AG04450 (cell line): Measurements from ENCODE around the gene TRPV2. TPM values are rescaled to one million over a fixed set of nuclear protein-coding genes. Genes with fewer than 3 reads are reported as not detected.
"Not testable (repeated sequence)": the region's sequence is repeated elsewhere in the genome, so short reads cannot be mapped to it uniquely, and the experiment has no call there.

ENCODE experiments used
- CTCF ChIA-PET: fragments of 300-600, 350-600 bp; formaldehyde crosslinking; extraction: SDS; loops from one replicate; lab custom pipeline; 2022; ENCODE audit warnings: antibody characterized with exemption, inconsistent platforms; lab: Charles Lee
- POLR2A ChIA-PET: fragments of 350-600 bp; formaldehyde crosslinking; extraction: SDS; loops from one replicate; lab custom pipeline; 2021; ENCODE audit warnings: antibody characterized with exemption, inconsistent platforms; lab: Yijun Ruan, JAX
- DNase-seq: peaks from one replicate; pipeline ENCODE4 v3.0.0-alpha.2; 2011; ENCODE audit warnings: low read depth, low spot score
- H3K27ac ChIP-seq: one replicate; pipeline ENCODE4 v1.5.1; 2012; ENCODE audit warnings: low read depth, low read length, control low read depth
- H3K27me3 ChIP-seq: one replicate; pipeline ENCODE4 v1.6.0; 2012; ENCODE audit warnings: low read length; ENCODE audit not compliant: control insufficient read depth, insufficient read depth
- H3K4me3 ChIP-seq: 2 replicates; pipeline ENCODE4 v1.5.1; 2011; ENCODE audit warnings: mild to moderate bottlenecking, low read depth, low read length, control low read depth
- H3K9me3 ChIP-seq: 2 replicates; pipeline ENCODE4 v1.5.1; 2012; ENCODE audit warnings: low read length; ENCODE audit not compliant: control insufficient read depth, insufficient read depth
- polyA plus RNA-seq: library from polyadenylated mRNA; depleted of rRNA; stranded (reverse); fragments of >200 nt; gene quantifications from 2 replicates; pipeline ENCODE4 v1.2.3, GENCODE V29; 2011
- TF ChIP-seq, protein P1 (sequence below): IDR thresholded peaks from 2 replicates; pipeline ENCODE4 v1.5.1; 2011; ENCODE audit warnings: low read depth, low read length, control low read depth, inconsistent platforms

TRPV2 gene
- polyA plus RNA-seq, 1 experiment: 30.8 TPM

DNA sequence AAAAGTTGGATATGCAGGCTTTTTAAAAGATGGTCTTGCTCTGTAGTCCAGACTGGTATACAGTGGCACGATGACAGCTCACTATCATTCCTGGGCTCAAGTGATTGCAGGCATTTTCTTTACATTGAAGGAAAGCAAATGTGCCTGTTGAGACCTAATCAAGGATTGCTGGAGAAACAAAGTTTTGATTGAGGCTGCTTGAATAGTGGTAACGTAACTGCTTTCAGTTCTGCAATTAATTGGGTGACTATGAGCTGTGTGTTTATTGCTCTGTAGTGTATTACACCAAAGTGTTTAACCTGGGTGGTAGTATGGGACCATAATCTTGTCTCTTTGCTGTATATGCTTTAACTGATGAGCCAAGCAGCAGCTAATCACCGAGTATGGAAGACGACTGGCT, 32.2 kb upstream of the TRPV2 start:
- H3K27ac ChIP-seq: no peak overlapping the region
- TF ChIP-seq, protein P1, sequence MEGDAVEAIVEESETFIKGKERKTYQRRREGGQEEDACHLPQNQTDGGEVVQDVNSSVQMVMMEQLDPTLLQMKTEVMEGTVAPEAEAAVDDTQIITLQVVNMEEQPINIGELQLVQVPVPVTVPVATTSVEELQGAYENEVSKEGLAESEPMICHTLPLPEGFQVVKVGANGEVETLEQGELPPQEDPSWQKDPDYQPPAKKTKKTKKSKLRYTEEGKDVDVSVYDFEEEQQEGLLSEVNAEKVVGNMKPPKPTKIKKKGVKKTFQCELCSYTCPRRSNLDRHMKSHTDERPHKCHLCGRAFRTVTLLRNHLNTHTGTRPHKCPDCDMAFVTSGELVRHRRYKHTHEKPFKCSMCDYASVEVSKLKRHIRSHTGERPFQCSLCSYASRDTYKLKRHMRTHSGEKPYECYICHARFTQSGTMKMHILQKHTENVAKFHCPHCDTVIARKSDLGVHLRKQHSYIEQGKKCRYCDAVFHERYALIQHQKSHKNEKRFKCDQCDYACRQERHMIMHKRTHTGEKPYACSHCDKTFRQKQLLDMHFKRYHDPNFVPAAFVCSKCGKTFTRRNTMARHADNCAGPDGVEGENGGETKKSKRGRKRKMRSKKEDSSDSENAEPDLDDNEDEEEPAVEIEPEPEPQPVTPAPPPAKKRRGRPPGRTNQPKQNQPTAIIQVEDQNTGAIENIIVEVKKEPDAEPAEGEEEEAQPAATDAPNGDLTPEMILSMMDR: no peak
- no peaks in the 10 kb centered on the region for H3K27me3 ChIP-seq
- ChIA-PET POLR2A (interaction anchor here (1.3 to 4.4 kb wide), 2 partner anchors 32 to 57 kb away, joined by 3 to 102 read pairs; partner anchors contain the start of gene TRPV2), CTCF (interaction anchor here (0.7 to 1.6 kb wide), 4 partner anchors 9 to 71 kb away, joined by 3 to 8 read pairs (median 5); no protein-coding TSS in a partner anchor)
- H3K4me3 ChIP-seq: peak overlapping the region; percentile 87
- no peaks in the 10 kb centered on the region; the same call in 1 of the 2 replicates for H3K9me3 ChIP-seq
- DNase-seq: no peak

DNA sequence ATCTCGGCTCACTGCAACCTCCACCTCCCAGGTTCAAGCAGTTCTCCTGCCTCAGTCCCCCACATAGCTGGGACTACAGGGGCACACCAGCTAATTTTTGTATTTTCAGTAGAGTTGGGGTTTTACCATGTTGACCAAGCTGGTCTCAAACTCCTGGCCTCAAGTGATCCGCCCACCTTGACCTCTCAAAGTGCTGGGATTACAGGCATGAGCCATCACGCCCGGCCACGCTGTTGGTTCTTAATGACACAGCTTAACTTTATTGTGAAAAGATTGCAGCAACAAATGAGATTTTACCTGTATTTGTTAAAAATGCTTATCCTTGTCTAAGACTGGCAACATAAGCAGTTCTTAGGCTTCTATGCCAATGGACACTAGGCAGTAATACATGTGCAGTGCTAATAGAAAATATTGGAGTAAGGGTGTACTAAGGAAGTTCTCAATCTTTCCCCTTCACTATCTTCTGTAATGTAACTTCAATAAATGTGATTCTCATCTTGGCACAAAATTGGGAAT, 31.5 kb upstream of the TRPV2 start:
- no peak overlapping the region for H3K27ac ChIP-seq
- no peaks in the 10 kb centered on the region for H3K27me3 ChIP-seq
- no peaks in the 10 kb centered on the region; the same call in 1 of the 2 replicates for H3K9me3 ChIP-seq
- DNase-seq: no peak
- POLR2A ChIA-PET: interaction anchor here (1.3 to 4.4 kb wide), 2 partner anchors 32 to 56 kb away, joined by 3 to 102 read pairs; partner anchors contain the start of gene TRPV2
- peak overlapping the region; percentile 87; the same call in 1 of the 2 replicates for H3K4me3 ChIP-seq
- TF ChIP-seq, protein P1: no peak
- CTCF ChIA-PET: interaction anchor here (1.2 to 1.6 kb wide), 3 partner anchors 8 to 70 kb away, joined by 3 to 8 read pairs (median 7); no protein-coding TSS in a partner anchor

DNA sequence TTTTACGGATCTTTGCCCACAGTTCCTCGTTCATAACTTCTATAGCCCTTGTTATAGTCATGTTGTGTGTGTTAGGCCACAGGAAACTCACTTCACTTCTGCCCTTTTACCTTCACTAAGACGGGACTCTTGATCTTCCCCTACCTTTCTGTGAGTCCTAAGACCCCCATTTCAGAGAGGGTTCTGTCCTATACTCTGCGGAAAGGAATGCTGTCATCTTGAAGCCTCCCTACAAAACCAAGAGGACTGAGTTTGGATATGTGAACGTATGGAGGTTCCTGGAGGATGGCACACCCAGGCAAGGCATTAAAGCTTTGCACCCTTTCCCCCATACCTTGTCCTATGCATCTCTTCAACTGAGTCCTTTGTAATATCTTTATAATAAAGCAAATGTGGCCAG, 30.8 kb upstream of the TRPV2 start:
- ChIA-PET CTCF (interaction anchor here (0.7 to 1.4 kb wide), 2 partner anchors 20 to 161 kb away, joined by 3 to 6 read pairs; no protein-coding TSS in a partner anchor), POLR2A (interaction anchor here (0.7 to 0.9 kb wide), 2 partner anchors 46 to 54 kb away, joined by 3 read pairs; no protein-coding TSS in a partner anchor)
- no peak for DNase-seq
- Histone ChIP-seq H3K27me3 (no peaks in the 10 kb centered on the region), H3K4me3 (no peak overlapping the region), H3K27ac (no peak overlapping the region), H3K9me3 (no peaks in the 10 kb centered on the region; the same call in 1 of the 2 replicates)
- TF ChIP-seq, protein P1: no peak

DNA sequence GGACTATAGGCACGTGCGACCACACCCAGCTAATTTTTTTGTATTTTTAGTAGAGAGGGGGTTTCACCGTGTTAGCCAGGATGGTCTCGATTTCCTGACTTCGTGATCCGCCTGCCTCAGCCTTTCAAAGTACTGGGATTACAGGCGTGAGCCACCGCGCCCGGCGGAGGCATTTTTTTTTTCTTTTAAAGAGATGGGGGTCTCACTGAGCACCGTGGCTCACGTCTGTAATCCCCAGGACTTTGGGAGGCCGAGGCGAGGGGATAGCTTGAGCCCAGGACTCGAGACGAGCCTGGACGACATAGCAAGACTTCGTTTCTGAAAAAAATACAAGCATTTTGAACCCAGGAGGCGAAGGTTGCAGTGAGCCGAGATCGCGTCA, 29.3 kb upstream of the TRPV2 start:
- H3K9me3 ChIP-seq, H3K27ac ChIP-seq, H3K27me3 ChIP-seq, H3K4me3 ChIP-seq, DNase-seq: not testable (repeated sequence)
- CTCF ChIA-PET: interaction anchor here (0.7 to 1.5 kb wide), 6 partner anchors 22 to 206 kb away, joined by 3 to 8 read pairs (median 4); no protein-coding TSS in a partner anchor
- POLR2A ChIA-PET: interaction anchor here (0.7 kb wide), 2 partner anchors 24 to 34 kb away, joined by 3 to 11 read pairs; no protein-coding TSS in a partner anchor

DNA sequence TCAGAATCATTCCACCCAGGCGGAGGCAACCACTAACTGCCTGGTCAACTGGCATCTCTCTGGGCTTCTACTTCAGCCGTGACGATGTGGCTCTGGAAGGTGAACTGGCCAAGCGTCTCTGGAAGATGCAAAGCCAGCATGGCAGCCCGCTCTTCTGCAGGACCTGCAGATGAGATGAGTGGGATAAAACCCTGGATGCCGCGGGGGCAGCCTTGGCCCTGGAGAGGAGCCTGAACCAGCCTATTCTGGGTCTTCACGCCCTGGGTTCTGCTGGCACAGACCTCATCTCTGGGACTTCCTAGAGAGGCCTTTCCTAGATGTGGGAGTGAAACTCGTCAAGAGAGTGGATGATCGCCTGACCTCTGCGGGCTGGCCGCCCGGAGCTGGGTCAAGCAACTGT, 23.9 kb upstream of the TRPV2 start:
- Histone ChIP-seq H3K27ac (no peak overlapping the region), H3K9me3 (no peaks in the 10 kb centered on the region; the same call in 1 of the 2 replicates), H3K27me3 (no peaks in the 10 kb centered on the region), H3K4me3 (no peak overlapping the region)
- ChIA-PET CTCF (interaction anchor here (1.1 kb wide), 1 partner anchor 8 kb away, joined by 3 read pairs; no protein-coding TSS in a partner anchor), POLR2A (interaction anchor here (1.2 kb wide), 1 partner anchor 11 kb away, joined by 4 read pairs; the partner anchor contains the start of gene UBB)
- TF ChIP-seq, protein P1: no peak
- DNase-seq: no peak

DNA sequence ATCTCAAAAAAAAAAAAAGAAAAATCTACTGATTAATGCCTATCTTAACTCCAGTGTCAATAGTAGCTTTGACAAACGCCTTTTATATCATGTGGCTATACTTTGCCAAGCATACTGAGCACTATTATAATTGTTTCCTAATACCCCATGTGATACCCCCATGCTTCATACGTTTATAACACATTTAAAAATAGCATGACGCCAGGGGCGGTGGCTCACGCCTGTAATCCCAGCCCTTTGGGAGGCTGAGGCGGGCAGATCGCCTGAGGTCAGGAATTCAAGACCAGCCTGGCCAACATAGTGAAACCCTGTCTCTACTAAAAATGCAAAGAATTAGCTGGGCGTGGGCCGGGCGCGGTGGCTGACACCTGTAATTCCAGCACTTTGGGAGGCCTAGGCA, 22.9 kb upstream of the TRPV2 start:
- not testable (repeated sequence) for H3K9me3 ChIP-seq, H3K4me3 ChIP-seq, H3K27me3 ChIP-seq, H3K27ac ChIP-seq, DNase-seq
- ChIA-PET CTCF (interaction anchor here (1.1 kb wide), 1 partner anchor 9 kb away, joined by 3 read pairs; no protein-coding TSS in a partner anchor), POLR2A (interaction anchor here (1.2 kb wide), 1 partner anchor 12 kb away, joined by 4 read pairs; the partner anchor contains the start of gene UBB)

DNA sequence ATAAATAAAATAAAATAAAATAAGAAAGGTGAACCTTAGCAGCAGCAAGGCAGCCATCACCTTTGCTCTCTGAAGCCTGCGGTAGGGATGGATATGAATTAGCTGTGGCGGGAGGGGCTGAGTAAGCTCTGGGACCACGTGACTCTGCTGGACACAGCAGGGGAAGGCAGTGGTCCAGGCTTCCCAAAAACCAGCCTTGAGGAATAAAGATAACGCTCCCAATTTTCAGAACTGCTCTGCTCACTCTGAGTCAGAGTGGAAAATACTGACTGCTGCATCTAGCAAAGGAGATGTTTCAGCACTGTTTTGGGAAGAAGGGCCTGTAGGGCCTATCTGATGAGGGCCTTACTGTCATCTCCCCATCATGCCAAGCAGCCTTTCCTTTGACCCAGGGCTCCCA, 19.5 kb upstream of the TRPV2 start:
- DNase-seq, H3K9me3 ChIP-seq, H3K27me3 ChIP-seq, H3K4me3 ChIP-seq, POLR2A ChIA-PET, H3K27ac ChIP-seq, CTCF ChIA-PET: not testable (repeated sequence)

DNA sequence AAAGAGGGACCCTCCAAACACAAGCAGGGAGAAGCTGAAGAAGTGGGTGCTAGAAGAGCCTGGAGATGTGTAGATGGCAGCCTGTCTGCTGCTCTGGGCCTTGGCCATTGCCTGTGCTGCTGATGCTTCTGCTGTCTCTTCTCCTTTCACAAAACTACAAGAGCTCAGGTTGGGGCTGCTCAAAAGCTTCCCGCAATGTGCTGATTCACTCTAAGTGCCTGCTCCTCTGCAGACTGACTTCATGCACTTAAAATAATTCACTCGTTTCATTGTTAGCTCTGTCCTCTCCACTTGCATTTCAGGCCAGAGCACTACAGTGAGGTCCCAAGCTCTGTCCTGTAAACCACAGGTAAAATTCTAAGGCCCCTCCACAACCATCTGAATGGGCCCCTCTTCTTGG, 18.7 kb upstream of the TRPV2 start:
- POLR2A ChIA-PET, H3K27me3 ChIP-seq, H3K4me3 ChIP-seq, H3K9me3 ChIP-seq, H3K27ac ChIP-seq, CTCF ChIA-PET, DNase-seq: not testable (repeated sequence)
